Glutamatergic neuron (in vitro differentiated cells): ENCODE measurements around the gene BAIAP3. TPM values are rescaled to one million over a fixed set of nuclear protein-coding genes. Genes with fewer than 3 reads are reported as not detected.

ENCODE experiments used
- DNase-seq: peaks from one replicate; pipeline ENCODE4 v3.0.0; 2022
- H3K27ac Mint-ChIP-seq: one replicate; pipeline ENCODE4 v1.8.0; 2020; ENCODE audit warnings: mild to moderate bottlenecking, mixed read lengths, inconsistent platforms; ENCODE audit not compliant: unreplicated experiment
- H3K27me3 Mint-ChIP-seq: one replicate; pipeline ENCODE4 v1.8.0; 2020; ENCODE audit warnings: mild to moderate bottlenecking, moderate library complexity, mixed read lengths, inconsistent platforms; ENCODE audit not compliant: unreplicated experiment
- H3K36me3 Mint-ChIP-seq: one replicate; pipeline ENCODE4 v1.8.0; 2020; ENCODE audit warnings: mild to moderate bottlenecking, mixed read lengths, inconsistent platforms; ENCODE audit not compliant: unreplicated experiment
- H3K4me1 Mint-ChIP-seq: one replicate; pipeline ENCODE4 v1.8.0; 2020; ENCODE audit warnings: mild to moderate bottlenecking, low read depth, mixed read lengths, inconsistent platforms; ENCODE audit not compliant: unreplicated experiment
- H3K4me3 Mint-ChIP-seq: one replicate; pipeline ENCODE4 v1.8.0; 2020; ENCODE audit warnings: mild to moderate bottlenecking, mixed read lengths, inconsistent platforms; ENCODE audit not compliant: unreplicated experiment
- H3K9me3 Mint-ChIP-seq: one replicate; pipeline ENCODE4 v1.8.0; 2020; ENCODE audit warnings: mild to moderate bottlenecking, moderate library complexity, mixed read lengths, inconsistent platforms; ENCODE audit not compliant: unreplicated experiment
- total RNA-seq: library from RNA; stranded (reverse); fragmentation: NEBNext Ultra II Directional; extraction: Animal tissue kit (Norgen Biotek cat#: 25700); gene quantifications from one replicate; pipeline ENCODE4 v1.2.1, GENCODE V29; 2021; ENCODE audit not compliant: unreplicated experiment
- TF ChIP-seq, protein P1 (sequence below): fragments of 200-600 bp; sonication (generic); IDR thresholded peaks from one replicate; pipeline ENCODE4 v1.5.0; 2021; ENCODE audit not compliant: partially characterized antibody, unreplicated experiment

BAIAP3 gene
- total RNA-seq, 1 donor from 2014 or later, result 26.7 TPM

DNA sequence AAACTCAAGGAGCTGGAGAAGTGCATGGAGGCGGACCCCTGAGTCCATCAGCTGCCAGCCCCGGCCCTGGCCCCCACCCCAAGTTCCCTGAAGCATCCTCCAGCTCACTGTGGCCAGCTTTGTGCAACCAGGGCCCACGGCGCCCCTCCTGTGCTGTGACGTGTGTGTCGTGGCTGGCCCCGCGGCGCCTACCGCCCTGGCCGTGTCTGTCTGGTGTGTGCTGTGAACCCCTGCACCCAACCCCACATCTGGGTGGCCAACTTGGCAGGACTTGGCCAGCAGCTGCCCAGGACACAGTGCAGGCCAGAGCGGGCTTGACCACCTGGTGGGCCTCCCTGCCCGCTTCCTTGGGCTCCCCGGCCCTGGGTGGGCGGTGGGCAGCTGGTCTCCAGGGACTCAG, 15.0 kb downstream of the BAIAP3 start:
- DNase-seq, result no peak
- peaks cover 24% of the 10 kb centered on the region for H3K9me3 Mint-ChIP-seq
- TF ChIP-seq, protein P1, sequence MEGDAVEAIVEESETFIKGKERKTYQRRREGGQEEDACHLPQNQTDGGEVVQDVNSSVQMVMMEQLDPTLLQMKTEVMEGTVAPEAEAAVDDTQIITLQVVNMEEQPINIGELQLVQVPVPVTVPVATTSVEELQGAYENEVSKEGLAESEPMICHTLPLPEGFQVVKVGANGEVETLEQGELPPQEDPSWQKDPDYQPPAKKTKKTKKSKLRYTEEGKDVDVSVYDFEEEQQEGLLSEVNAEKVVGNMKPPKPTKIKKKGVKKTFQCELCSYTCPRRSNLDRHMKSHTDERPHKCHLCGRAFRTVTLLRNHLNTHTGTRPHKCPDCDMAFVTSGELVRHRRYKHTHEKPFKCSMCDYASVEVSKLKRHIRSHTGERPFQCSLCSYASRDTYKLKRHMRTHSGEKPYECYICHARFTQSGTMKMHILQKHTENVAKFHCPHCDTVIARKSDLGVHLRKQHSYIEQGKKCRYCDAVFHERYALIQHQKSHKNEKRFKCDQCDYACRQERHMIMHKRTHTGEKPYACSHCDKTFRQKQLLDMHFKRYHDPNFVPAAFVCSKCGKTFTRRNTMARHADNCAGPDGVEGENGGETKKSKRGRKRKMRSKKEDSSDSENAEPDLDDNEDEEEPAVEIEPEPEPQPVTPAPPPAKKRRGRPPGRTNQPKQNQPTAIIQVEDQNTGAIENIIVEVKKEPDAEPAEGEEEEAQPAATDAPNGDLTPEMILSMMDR, result no peak
- no peak overlapping the region for H3K4me3 Mint-ChIP-seq
- no peaks in the 10 kb centered on the region for H3K36me3 Mint-ChIP-seq
- no peak overlapping the region for H3K27ac Mint-ChIP-seq
- H3K27me3 Mint-ChIP-seq, result peaks cover 13% of the 10 kb centered on the region
- H3K4me1 Mint-ChIP-seq, result peaks cover 5% of the 10 kb centered on the region

DNA sequence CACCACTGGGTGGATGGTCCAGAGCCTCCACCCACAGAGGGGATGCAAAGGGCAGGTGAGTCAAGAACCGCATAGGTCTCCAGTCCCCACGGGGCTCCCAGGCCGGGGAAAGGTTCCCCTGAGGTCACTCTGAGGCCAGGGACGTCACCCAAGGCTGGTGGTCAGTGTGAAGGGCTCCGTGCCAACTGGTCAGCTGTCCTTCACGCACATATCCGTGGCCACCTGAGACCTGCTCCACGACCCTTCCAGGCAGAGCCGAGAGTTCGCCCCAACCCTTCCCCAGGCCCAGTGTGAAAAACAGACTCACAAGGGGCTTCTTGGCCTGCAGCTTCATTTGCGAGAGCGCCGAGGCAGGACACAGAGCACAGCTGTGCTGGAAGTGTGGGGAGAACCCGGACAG, 15.5 kb downstream of the BAIAP3 start:
- TF ChIP-seq, protein P1, result no peak
- Mint-ChIP-seq H3K9me3 (peaks cover 27% of the 10 kb centered on the region), H3K4me3 (no peak overlapping the region), H3K36me3 (no peaks in the 10 kb centered on the region), H3K4me1 (peaks cover 5% of the 10 kb centered on the region), H3K27ac (no peak overlapping the region), H3K27me3 (peaks cover 14% of the 10 kb centered on the region)
- DNase-seq, result no peak

DNA sequence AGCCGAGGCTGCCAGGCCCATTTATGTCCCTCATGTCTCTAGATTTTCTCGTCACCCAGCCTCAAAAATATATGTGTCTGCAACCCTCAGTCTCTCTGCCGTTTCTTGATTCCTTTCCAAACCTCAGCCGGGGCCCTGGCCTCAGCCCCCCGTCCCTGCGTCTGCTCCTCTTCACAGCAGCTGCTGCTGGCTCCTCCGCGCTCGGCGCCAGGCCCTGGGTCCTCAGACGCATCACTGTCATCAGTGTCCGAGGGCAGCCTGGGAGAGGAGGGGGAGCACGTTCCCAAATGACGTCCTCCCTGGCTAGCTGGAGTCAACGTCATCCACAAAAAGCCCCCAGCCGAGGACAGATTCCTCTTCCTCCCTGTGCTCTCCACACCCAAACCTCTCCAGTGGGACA, 15.9 kb downstream of the BAIAP3 start:
- Mint-ChIP-seq H3K36me3 (no peaks in the 10 kb centered on the region), H3K4me1 (peaks cover 5% of the 10 kb centered on the region), H3K27me3 (peaks cover 15% of the 10 kb centered on the region), H3K9me3 (peaks cover 27% of the 10 kb centered on the region), H3K4me3 (no peak overlapping the region), H3K27ac (no peak overlapping the region)
- no peak for DNase-seq
- TF ChIP-seq, protein P1, result no peak

DNA sequence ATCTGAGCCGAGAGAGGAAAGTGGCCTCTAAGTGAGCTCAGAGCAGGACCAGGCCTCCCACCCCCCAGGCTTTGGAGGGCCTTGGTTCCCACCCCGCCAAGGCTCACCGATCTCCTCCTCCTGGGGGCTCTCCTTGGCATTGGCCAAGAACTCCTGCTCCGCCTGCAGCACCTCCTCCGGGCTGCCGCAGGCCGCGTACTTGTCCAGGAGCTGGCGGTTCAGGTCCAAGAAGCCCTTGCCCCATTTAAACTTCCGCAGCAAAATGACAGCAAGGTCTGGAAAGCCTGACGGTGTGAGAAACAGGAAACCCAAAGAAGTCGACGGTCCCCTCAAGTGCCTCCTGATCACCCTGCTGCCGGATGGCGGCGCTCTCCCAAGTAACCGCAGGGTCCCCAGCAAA, 16.5 kb downstream of the BAIAP3 start:
- no peak for DNase-seq
- peaks cover 15% of the 10 kb centered on the region for H3K27me3 Mint-ChIP-seq
- no peak overlapping the region for H3K27ac Mint-ChIP-seq
- peaks cover 5% of the 10 kb centered on the region for H3K4me1 Mint-ChIP-seq
- no peaks in the 10 kb centered on the region for H3K36me3 Mint-ChIP-seq
- H3K4me3 Mint-ChIP-seq, result peak overlapping the region; percentile 83
- peaks cover 27% of the 10 kb centered on the region for H3K9me3 Mint-ChIP-seq
- TF ChIP-seq, protein P1, result no peak

DNA sequence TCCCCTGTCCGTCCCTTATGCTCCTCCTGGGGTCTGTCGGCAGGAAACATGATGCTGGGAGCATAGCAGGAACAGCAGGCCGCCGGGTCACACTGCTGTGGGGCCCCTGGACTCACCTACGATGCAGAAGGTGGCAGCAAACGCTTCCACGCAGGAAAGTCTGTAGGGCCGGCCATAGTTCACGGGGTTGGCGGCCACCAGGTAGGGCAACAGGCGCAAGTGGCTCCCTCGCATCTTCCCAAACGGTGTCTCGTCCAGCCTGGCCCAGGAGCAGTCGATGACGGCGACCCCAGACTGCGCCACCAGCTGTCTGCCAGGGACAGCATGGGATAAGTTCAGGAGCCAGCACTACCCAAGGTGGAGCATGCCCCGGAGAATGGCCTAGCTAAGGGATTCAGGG, 17.2 kb downstream of the BAIAP3 start:
- peak overlapping the region; percentile 83 for H3K4me3 Mint-ChIP-seq
- TF ChIP-seq, protein P1, result no peak
- no peak for DNase-seq
- no peak overlapping the region for H3K27ac Mint-ChIP-seq
- peaks cover 7% of the 10 kb centered on the region for H3K4me1 Mint-ChIP-seq
- peaks cover 30% of the 10 kb centered on the region for H3K9me3 Mint-ChIP-seq
- peaks cover 18% of the 10 kb centered on the region for H3K27me3 Mint-ChIP-seq
- H3K36me3 Mint-ChIP-seq, result no peaks in the 10 kb centered on the region
